ENCODE results near the gene TMEM54.

The TMEM54 gene

DNA sequence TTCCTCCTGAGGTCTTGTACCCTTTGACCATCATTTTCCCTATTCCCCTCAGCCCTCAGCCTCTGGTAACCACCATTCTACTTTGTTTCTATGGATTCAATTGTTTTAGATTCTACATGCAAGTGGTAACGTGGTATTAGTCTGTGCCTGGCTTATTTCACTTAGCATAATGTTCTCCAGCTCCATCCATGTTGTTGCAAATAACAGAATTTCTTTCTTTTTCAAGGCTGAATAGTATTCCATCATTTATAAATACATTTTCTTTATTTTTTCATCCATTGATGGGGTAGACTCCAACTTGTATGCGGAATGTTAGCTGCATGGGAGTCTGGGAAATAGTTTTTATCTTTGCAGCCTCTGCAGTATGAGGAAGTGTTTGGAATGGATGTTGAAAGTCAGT lies 26.3 kb upstream of the TMEM54 start:
- Histone ChIP-seq H3K27ac (replicated peaks) (no peak overlapping the region), H3K27me3 (ENCODE audit: insufficient read depth, poor library complexity, severe bottlenecking) (peaks cover 32% of the 10 kb centered on the region), H3K4me3 (replicated peaks; ENCODE audit: insufficient read depth, low read length) (no peak overlapping the region)
- TF ChIP-seq GABPA (IDR thresholded peaks at IDR 0.05; ENCODE audit: low read depth) (no peak), SPI1 (IDR thresholded peaks at IDR 0.05; ENCODE audit: borderline replicate concordance, low read depth) (0 out of 2 replicates have a peak, but pooled peaks have one; percentile 10)
- TF ChIP-seq, protein P1, sequence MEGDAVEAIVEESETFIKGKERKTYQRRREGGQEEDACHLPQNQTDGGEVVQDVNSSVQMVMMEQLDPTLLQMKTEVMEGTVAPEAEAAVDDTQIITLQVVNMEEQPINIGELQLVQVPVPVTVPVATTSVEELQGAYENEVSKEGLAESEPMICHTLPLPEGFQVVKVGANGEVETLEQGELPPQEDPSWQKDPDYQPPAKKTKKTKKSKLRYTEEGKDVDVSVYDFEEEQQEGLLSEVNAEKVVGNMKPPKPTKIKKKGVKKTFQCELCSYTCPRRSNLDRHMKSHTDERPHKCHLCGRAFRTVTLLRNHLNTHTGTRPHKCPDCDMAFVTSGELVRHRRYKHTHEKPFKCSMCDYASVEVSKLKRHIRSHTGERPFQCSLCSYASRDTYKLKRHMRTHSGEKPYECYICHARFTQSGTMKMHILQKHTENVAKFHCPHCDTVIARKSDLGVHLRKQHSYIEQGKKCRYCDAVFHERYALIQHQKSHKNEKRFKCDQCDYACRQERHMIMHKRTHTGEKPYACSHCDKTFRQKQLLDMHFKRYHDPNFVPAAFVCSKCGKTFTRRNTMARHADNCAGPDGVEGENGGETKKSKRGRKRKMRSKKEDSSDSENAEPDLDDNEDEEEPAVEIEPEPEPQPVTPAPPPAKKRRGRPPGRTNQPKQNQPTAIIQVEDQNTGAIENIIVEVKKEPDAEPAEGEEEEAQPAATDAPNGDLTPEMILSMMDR (IDR thresholded peaks at IDR 0.05; ENCODE audit: insufficient read depth, low read length) = no peak
- DNase-seq (ENCODE audit: low read depth in 1 of 2, low spot score in 1 of 2) = no peak

DNA sequence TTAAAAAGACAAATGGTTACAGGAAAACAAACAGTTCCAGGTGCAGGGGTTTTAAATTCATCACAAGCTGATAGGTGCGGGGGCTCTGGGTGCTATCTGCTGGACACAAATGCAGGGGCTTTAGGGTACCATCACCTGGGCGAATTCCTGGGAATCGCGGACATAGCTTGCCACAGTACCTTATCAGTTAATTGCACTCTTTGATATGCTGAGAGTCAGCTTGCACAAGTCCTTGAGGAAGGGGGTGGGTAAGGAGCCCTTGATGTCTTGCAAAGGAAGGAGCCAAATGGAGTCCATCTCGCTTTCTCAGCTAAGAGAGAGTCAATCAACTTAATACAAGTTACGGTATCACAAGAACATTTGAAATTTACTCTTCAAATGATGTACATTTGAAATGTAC lies 25.4 kb upstream of the TMEM54 start:
- H3K27ac ChIP-seq (replicated peaks) = no peak overlapping the region
- peaks cover 32% of the 10 kb centered on the region for H3K27me3 ChIP-seq (ENCODE audit: insufficient read depth, poor library complexity, severe bottlenecking)
- H3K4me3 ChIP-seq (replicated peaks; ENCODE audit: insufficient read depth, low read length) = no peak overlapping the region
- no peak for DNase-seq (ENCODE audit: low read depth in 1 of 2, low spot score in 1 of 2)
- TF ChIP-seq GABPA (IDR thresholded peaks at IDR 0.05; ENCODE audit: low read depth) (no peak), POLR2AphosphoS5 (IDR thresholded peaks at IDR 0.05; ENCODE audit: low read depth) (no peak), SPI1 (IDR thresholded peaks at IDR 0.05; ENCODE audit: borderline replicate concordance, low read depth) (no peak)
- TF ChIP-seq, protein P1 (IDR thresholded peaks at IDR 0.05; ENCODE audit: insufficient read depth, low read length) = no peak
- TF ChIP-seq, protein P2, sequence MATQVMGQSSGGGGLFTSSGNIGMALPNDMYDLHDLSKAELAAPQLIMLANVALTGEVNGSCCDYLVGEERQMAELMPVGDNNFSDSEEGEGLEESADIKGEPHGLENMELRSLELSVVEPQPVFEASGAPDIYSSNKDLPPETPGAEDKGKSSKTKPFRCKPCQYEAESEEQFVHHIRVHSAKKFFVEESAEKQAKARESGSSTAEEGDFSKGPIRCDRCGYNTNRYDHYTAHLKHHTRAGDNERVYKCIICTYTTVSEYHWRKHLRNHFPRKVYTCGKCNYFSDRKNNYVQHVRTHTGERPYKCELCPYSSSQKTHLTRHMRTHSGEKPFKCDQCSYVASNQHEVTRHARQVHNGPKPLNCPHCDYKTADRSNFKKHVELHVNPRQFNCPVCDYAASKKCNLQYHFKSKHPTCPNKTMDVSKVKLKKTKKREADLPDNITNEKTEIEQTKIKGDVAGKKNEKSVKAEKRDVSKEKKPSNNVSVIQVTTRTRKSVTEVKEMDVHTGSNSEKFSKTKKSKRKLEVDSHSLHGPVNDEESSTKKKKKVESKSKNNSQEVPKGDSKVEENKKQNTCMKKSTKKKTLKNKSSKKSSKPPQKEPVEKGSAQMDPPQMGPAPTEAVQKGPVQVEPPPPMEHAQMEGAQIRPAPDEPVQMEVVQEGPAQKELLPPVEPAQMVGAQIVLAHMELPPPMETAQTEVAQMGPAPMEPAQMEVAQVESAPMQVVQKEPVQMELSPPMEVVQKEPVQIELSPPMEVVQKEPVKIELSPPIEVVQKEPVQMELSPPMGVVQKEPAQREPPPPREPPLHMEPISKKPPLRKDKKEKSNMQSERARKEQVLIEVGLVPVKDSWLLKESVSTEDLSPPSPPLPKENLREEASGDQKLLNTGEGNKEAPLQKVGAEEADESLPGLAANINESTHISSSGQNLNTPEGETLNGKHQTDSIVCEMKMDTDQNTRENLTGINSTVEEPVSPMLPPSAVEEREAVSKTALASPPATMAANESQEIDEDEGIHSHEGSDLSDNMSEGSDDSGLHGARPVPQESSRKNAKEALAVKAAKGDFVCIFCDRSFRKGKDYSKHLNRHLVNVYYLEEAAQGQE (IDR thresholded peaks at IDR 0.05; ENCODE audit: insufficient replicate concordance, low read depth) = no peak

DNA sequence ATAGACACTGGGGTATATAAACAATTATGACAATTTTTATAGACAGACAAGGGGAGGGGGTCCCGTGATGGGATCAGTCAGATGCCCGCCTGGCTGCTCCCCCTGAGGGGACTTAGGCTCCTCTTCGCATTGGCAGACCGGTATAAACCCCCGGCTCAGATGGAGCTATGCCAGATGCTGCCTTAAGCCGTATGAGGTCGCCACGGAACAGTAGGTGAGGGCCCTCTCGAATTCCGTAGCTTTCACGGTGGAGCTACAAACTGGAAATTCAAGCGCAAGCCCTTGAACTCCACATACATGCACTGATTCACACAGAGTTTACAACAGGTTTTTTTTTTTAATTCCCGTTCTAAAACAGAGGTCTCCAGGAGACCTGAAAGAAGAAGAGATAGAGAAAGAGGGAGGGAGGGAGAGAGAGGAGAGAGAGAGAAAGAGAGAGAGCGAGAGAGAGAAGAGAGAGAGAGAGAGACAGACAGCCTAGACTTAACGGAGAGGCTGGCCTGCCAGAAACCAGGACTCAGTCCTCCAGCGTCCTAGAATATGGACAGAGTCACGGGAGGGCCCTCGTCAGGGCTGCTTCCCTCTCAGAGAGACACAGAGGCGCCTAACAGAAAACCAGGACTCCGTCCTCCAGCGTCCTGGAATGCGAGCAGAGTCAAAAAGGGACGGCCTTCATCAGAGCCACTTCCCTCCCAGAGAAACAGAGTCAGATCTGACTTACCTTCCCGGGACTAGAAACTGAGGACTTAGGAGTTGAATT lies 24.4 kb upstream of the TMEM54 start:
- TF ChIP-seq, protein P1 (IDR thresholded peaks at IDR 0.05; ENCODE audit: insufficient read depth, low read length) = no peak
- TF ChIP-seq GABPA (IDR thresholded peaks at IDR 0.05; ENCODE audit: low read depth) (no peak), POLR2AphosphoS5 (IDR thresholded peaks at IDR 0.05; ENCODE audit: low read depth) (no peak), SPI1 (IDR thresholded peaks at IDR 0.05; ENCODE audit: borderline replicate concordance, low read depth) (no peak)
- TF ChIP-seq, protein P2 (IDR thresholded peaks at IDR 0.05; ENCODE audit: insufficient replicate concordance, low read depth) = no peak
- H3K4me3 ChIP-seq (replicated peaks; ENCODE audit: insufficient read depth, low read length) = no peak overlapping the region
- H3K27me3 ChIP-seq (ENCODE audit: insufficient read depth, poor library complexity, severe bottlenecking) = peaks cover 35% of the 10 kb centered on the region
- DNase-seq (ENCODE audit: low read depth in 1 of 2, low spot score in 1 of 2) = no peak
- no peak overlapping the region for H3K27ac ChIP-seq (replicated peaks)
